MCF 10A (cell line): ENCODE data around the gene ATG7. TPM values are rescaled to one million over a fixed set of nuclear protein-coding genes. Genes with fewer than 3 reads are reported as not detected.

Source experiments
- BruUV-seq: library from RNA; stranded (reverse); fragments of 400-500 nt; replicated peaks from 2 replicates; lab custom pipeline; 2021; lab: Mats Ljungman, UMichigan
- CTCF ChIA-PET: fragments of 300-600 bp; sonication (Branson Sonifier 250); formaldehyde crosslinking; extraction: SDS; loops from one replicate; lab custom pipeline; 2021; ENCODE audit warnings: antibody characterized with exemption, inconsistent platforms; lab: Yijun Ruan, JAX
- POLR2A ChIA-PET: fragments of 300-600, 350-650 bp; sonication (Branson Sonifier 250); formaldehyde crosslinking; extraction: SDS; loops from one replicate; lab custom pipeline; 2020; ENCODE audit warnings: antibody characterized with exemption, inconsistent platforms; lab: Yijun Ruan, JAX
- DNase-seq: peaks from one replicate; pipeline ENCODE4 v3.0.0-alpha.2; 2018; ENCODE audit not compliant: unreplicated experiment
- H3K27ac Mint-ChIP-seq: one replicate; pipeline ENCODE4 v1.8.0; 2022; ENCODE audit warnings: mild to moderate bottlenecking, low read depth, mixed read lengths; ENCODE audit not compliant: unreplicated experiment
- H3K27me3 Mint-ChIP-seq: one replicate; pipeline ENCODE4 v1.8.0; 2022; ENCODE audit warnings: mixed read lengths; ENCODE audit not compliant: insufficient read depth, unreplicated experiment
- H3K36me3 Mint-ChIP-seq: one replicate; pipeline ENCODE4 v1.8.0; 2022; ENCODE audit warnings: mild to moderate bottlenecking, moderate library complexity, mixed read lengths; ENCODE audit not compliant: insufficient read depth, unreplicated experiment
- H3K4me1 Mint-ChIP-seq: one replicate; pipeline ENCODE4 v1.8.0; 2022; ENCODE audit warnings: mixed read lengths; ENCODE audit not compliant: insufficient read depth, unreplicated experiment
- H3K4me3 Mint-ChIP-seq: one replicate; pipeline ENCODE4 v1.8.0; 2022; ENCODE audit warnings: mild to moderate bottlenecking, moderate library complexity, mixed read lengths; ENCODE audit not compliant: unreplicated experiment
- H3K9me3 Mint-ChIP-seq: one replicate; pipeline ENCODE4 v1.8.0; 2022; ENCODE audit warnings: mixed read lengths; ENCODE audit not compliant: unreplicated experiment
- intact Hi-C: fragments of 100-400 bp; cut with micrococcal nuclease; formaldehyde crosslinking; loops from 2 replicates; pipeline ENCODE4 v1.14.1; 2022
- total RNA-seq: library from RNA; stranded (reverse); gene quantifications from 2 replicates; pipeline ENCODE4 v1.2.3, GENCODE V29; 2022
- TF ChIP-seq, protein P1 (sequence below): fragments of 200-600 bp; IDR thresholded peaks from one replicate; pipeline ENCODE4 v1.8.0; 2022; ENCODE audit warnings: antibody characterized with exemption, mild to moderate bottlenecking; ENCODE audit not compliant: unreplicated experiment

Gene ATG7
- total RNA-seq, 1 experiment from 2014 or later = 54.0 TPM

DNA sequence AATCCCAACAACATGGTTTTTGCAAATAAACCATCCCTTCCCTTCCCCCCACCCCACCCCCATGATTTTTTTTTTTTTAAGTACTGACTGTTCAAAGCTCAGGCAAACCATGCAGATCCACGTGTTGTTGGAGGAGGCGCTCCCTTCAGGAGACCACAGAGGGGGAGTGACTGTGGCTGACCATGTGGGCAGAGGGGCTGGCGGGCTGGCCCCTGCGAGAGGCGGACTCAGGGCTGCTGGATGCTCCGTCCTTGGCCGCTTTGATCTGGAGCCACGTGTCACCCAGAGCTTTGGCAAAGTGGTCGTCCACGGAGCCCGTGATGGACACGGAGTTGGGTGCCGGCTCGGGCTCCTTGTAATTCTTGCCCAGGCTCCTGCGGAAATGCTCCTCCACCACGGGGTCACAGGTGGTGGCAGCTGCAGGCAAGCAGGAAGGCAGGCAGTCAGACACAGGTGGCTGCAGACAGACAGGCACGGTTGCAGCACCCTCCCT is 286.3 kb downstream of the ATG7 start:
- TF ChIP-seq, protein P1, sequence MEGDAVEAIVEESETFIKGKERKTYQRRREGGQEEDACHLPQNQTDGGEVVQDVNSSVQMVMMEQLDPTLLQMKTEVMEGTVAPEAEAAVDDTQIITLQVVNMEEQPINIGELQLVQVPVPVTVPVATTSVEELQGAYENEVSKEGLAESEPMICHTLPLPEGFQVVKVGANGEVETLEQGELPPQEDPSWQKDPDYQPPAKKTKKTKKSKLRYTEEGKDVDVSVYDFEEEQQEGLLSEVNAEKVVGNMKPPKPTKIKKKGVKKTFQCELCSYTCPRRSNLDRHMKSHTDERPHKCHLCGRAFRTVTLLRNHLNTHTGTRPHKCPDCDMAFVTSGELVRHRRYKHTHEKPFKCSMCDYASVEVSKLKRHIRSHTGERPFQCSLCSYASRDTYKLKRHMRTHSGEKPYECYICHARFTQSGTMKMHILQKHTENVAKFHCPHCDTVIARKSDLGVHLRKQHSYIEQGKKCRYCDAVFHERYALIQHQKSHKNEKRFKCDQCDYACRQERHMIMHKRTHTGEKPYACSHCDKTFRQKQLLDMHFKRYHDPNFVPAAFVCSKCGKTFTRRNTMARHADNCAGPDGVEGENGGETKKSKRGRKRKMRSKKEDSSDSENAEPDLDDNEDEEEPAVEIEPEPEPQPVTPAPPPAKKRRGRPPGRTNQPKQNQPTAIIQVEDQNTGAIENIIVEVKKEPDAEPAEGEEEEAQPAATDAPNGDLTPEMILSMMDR = no peak
- peaks cover 81% of the 10 kb centered on the region for H3K36me3 Mint-ChIP-seq
- H3K27ac Mint-ChIP-seq = no peak overlapping the region
- no peak for DNase-seq
- H3K4me3 Mint-ChIP-seq = no peak overlapping the region
- no peaks in the 10 kb centered on the region for H3K9me3 Mint-ChIP-seq
- CTCF ChIA-PET = interaction anchor here (0.6 to 0.8 kb wide), 2 partner anchors 93 to 495 kb away, joined by 3 to 5 read pairs; no protein-coding TSS in a partner anchor
- no TSS peak for BruUV-seq
- no peaks in the 10 kb centered on the region for H3K27me3 Mint-ChIP-seq
- H3K4me1 Mint-ChIP-seq = peaks cover 10% of the 10 kb centered on the region
- intact Hi-C loops = no loop called here
- POLR2A ChIA-PET = interaction anchor here (0.7 kb wide), 1 partner anchor 14 kb away, joined by 3 read pairs; no protein-coding TSS in a partner anchor

DNA sequence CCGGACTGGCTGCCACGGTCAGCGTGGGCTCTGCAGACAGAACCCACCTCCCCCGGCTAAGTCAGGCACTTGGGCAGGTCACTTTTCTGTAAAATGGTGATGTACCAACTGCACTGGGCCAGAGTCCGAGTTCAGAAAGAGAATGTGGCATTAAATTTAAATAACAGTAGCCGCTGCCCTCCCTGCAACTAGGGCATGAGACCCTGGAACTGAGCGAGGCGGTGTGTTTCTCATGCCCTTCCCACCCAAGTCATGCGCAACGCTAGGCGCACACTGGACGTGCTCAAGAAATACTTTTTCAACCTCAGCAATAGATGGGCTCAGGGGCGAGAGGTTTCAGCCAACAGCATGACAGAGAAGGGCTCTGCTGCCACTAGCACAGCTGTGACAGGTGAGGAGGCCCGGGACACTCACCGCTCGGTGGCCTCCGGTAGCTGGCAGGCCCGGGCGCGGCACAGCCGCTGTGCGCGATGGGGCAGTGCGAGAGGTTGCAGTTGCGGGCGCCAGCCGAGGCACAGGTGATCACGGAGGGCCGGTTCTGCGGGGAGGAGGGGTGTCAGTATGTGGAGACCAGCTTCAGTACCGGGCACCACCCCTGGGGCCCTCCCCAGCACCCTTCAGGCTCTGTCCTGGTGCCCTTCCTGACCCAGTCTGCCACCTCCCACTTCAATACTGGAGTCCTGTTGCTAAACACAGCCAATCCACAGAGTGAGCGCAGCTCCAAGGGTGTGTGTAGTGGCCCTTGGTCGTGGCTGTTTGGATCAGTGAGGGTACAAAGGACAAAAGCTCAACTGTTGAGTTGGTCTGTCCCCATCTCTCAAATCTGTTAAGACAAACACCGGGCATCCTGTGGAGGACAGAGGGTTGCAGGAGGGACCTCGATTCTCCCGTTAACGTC is 287.0 kb downstream of the ATG7 start:
- Mint-ChIP-seq H3K27me3 (no peaks in the 10 kb centered on the region), H3K4me1 (peaks cover 6% of the 10 kb centered on the region), H3K27ac (no peak overlapping the region), H3K9me3 (no peaks in the 10 kb centered on the region), H3K4me3 (no peak overlapping the region), H3K36me3 (peaks cover 74% of the 10 kb centered on the region)
- POLR2A ChIA-PET = interaction anchor here (0.5 kb wide), 1 partner anchor 120 kb away, joined by 3 read pairs; no protein-coding TSS in a partner anchor
- BruUV-seq = no TSS peak
- DNase-seq = no peak
- TF ChIP-seq, protein P1 = no peak
- CTCF ChIA-PET = interaction anchor here (0.6 to 1.4 kb wide), 3 partner anchors 92 to 494 kb away, joined by 3 to 7 read pairs (median 5); no protein-coding TSS in a partner anchor
- intact Hi-C loops = no loop called here

DNA sequence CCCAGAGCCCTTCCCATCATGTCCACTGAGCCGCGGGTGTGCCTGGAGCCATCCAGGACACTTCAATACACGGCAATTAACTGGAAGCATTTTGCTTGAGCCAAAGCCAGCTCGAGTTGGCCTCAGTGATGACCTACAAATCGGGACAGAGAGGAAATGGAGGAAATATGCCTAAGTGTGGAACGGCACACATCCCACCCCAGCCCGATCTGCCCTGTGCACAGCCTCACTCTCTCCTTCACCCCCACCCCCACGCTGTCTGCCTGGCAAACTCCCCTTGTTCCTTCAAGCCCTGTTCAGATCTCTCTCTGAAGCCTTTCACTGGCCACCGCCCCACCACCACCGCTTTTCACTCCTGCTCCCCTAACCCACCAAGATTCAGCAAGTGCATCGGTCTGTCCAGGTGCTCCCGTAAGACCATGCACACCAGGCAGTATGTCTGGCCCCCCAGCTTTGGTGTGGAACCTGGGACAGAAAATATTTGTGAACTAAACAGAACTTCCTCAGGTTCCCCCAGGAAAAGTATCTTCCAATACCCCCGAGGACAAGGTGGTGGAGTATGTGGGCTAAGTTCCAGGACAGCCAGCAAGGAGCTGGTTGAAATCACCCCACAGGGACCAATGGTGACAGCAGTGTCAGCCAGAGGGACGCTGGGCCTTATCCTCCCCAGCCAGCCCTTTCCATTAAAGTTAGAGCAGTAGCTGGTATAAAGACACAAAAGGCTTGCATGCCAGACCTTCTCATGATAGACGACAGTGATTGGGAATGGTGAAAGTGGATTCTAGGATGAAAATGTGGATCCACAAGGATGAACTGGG is 287.8 kb downstream of the ATG7 start:
- DNase-seq = no peak
- CTCF ChIA-PET = interaction anchor here (0.6 to 1.4 kb wide), 3 partner anchors 45 to 243 kb away, joined by 3 to 7 read pairs (median 3); no protein-coding TSS in a partner anchor
- no peak overlapping the region for H3K4me3 Mint-ChIP-seq
- no peaks in the 10 kb centered on the region for H3K27me3 Mint-ChIP-seq
- H3K27ac Mint-ChIP-seq = peak overlapping the region; percentile 31
- TF ChIP-seq, protein P1 = no peak
- peaks cover 6% of the 10 kb centered on the region for H3K4me1 Mint-ChIP-seq
- no TSS peak for BruUV-seq
- H3K36me3 Mint-ChIP-seq = peaks cover 69% of the 10 kb centered on the region
- POLR2A ChIA-PET = no interaction called here
- H3K9me3 Mint-ChIP-seq = no peaks in the 10 kb centered on the region
- intact Hi-C loops = no loop called here
